ENCODE data around the gene RTN4RL1.

GRCh38 chr17:2037155-2037554 is 12.0 kb upstream of the RTN4RL1 start:
- TF ChIP-seq, protein P1, sequence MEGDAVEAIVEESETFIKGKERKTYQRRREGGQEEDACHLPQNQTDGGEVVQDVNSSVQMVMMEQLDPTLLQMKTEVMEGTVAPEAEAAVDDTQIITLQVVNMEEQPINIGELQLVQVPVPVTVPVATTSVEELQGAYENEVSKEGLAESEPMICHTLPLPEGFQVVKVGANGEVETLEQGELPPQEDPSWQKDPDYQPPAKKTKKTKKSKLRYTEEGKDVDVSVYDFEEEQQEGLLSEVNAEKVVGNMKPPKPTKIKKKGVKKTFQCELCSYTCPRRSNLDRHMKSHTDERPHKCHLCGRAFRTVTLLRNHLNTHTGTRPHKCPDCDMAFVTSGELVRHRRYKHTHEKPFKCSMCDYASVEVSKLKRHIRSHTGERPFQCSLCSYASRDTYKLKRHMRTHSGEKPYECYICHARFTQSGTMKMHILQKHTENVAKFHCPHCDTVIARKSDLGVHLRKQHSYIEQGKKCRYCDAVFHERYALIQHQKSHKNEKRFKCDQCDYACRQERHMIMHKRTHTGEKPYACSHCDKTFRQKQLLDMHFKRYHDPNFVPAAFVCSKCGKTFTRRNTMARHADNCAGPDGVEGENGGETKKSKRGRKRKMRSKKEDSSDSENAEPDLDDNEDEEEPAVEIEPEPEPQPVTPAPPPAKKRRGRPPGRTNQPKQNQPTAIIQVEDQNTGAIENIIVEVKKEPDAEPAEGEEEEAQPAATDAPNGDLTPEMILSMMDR (IDR thresholded peaks at IDR 0.05), result no peak
- TF ChIP-seq POLR2A (IDR thresholded peaks at IDR 0.05), result no peak
